ENCODE results near the gene ZNF746.

The ZNF746 gene

DNA sequence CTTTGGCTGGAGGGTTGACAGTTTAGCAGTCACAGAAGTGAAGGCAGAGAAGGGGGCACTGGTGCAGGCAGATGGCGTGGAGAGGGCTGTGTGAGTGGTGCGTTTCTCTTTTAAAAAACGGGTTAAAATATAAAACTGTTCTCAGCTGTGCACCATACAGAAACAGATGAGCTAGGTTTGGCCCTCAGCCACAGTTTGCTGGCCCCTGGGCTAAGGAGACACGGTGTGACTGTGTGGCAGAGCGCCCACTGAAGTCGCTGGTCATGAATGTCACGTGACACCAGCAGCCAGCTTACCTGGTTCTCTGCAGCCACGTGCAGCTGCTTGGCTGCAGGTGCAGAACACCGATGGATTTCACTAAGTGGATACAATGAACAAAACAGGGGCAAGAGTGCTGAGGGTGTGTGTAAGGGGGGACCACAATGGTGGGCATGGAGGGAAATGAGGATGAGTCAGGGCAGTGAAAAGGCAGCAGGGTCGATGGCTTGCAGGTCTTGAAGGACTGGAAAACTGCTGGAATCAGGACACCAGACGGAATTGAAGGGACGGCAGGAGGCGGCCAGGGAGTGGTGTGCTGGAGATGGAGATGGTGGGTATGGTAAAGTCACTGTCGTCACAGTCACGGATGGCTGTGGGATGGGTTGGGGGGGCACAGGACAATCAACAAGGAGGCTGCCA lies 7.4 kb downstream of the ZNF746 start:
- DNase-seq (ENCODE audit: low spot score): no peak

DNA sequence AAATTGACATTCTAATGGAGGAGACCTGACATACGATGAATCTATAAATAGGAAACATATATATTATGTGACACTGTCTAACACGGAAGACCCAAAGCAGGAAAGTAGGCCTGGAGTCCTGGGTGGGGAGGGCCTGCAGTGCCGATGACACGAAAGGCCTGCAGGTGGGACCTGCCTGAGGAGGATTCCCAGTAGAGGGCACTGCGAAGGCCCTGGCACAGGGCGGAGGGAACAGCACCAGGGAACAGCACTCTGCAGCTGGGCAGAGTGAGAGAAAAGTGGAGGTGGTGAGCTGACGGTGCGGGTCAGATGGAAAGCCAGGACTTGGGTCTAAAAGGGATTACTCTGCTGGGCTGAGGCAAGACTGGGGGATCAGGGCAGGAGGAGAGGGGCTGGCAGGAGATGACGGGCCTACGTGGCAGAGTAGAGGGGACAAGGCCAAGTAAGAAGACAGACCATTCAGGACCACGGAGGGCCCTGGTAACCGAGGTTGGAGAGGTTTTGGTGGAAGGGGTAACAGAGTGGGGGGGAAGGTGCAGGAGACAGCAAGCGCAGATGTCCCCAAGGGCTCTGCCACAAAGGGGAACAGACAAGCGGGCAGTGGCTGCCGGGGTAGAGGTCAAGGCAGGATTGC lies 8.1 kb downstream of the ZNF746 start:
- DNase-seq (ENCODE audit: low spot score): peak; percentile 21

DNA sequence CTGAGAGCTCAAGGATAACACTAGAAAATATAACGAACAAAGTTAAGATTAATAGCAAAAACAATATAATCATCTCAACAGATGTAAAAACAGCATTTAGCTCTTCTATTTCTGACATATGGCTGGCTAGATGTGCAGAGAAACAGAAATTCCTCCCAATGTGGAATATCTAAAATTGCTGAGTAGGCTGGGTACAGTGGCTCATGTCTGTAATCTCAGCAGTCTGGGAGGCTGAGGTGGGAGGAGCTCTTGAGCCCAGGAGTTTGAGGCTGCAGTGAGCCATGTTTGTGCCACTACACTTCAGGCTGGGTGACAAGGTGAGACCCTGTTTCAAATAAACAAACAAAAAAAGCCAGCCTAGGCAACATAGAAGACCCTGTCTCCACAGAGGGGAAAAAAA lies 18.0 kb downstream of the ZNF746 start:
- DNase-seq (ENCODE audit: low spot score): no peak

DNA sequence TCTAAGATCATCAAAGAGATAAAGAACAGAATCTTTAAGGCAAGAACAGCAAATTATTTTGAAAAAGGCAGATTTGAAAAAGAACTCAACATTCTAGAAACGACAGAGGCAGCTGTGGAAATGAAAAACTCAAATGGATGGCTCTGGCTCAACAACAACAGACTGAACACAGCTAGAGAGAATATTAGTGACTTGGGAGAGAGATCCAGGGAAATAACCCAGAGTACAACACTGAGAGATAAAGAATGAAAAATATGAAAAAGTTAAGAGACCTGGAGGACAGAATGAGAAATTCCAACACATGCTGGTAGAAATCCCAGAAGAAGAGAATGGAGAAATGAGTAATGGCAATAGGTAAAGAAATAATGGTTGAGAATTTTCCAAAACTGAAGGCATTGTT lies 18.9 kb downstream of the ZNF746 start:
- no peak for DNase-seq (ENCODE audit: low spot score)

GRCh38 chr7:149477494-149478443 lies 19.8 kb downstream of the ZNF746 start:
- DNase-seq (ENCODE audit: low spot score): no peak

DNA sequence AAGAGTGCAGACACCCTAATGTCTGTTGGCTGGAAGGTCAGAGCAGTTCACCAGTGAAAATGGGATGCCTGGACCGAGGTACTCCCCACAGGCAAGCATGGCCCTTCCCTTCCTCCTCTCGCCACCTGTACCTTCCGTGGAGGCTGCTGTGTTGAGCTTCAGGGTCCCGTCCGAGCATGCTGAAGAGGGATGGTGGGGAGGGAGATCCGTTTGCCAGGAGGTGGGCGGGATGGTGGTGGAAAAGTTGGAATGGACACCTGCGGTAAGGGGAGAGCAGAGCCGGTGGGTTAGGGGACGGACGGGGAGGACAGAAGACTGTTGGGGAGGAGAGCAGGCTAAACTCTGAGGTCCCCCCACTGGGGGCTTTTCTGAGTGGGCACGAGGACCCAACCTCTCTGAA lies 20.8 kb downstream of the ZNF746 start:
- DNase-seq (ENCODE audit: low spot score): no peak

DNA sequence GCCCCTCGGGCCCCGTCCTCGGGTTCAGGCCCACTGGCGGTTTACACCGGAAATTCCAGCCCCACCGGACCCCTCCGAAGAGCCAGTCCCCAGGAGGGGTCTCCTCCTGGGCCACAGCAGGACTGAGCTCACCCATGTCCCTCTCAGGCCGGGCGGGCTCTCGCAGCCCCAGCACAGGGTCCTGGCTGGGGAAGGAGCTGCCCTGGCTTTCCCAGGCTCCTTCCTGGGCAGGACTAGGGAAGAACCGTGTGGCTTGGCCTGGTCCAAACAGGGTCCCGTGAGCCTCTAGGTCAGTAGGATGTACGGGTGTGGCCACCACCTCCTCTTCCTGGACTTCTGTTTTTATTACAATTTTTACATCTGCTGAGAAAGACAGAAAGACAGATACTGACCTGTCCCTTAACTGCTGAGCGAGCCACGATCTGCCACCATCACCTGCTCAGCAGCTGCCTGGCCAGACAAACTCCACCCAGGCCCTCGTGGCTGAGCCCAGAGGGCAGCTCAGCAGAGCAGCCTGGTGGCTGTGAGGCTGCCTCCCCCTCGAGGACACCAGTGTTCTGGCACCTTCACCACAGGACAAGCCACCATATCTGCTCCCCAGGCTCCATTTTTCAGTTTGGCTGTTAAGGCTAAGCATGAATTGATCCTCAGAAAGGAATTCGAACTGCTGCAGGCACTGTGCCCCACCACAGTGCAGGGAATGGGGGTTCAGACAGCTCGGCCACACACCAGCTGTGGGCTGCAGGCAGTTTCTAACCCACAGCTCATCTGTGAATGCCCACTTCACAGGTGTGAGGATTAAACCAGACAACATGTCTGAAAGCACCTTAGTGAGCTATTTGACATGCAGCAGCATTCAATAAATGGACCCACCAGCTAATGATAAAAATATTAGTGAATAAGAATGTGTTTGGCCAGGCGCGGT lies 22.2 kb downstream of the ZNF746 start:
- no peak for DNase-seq (ENCODE audit: low spot score)

DNA sequence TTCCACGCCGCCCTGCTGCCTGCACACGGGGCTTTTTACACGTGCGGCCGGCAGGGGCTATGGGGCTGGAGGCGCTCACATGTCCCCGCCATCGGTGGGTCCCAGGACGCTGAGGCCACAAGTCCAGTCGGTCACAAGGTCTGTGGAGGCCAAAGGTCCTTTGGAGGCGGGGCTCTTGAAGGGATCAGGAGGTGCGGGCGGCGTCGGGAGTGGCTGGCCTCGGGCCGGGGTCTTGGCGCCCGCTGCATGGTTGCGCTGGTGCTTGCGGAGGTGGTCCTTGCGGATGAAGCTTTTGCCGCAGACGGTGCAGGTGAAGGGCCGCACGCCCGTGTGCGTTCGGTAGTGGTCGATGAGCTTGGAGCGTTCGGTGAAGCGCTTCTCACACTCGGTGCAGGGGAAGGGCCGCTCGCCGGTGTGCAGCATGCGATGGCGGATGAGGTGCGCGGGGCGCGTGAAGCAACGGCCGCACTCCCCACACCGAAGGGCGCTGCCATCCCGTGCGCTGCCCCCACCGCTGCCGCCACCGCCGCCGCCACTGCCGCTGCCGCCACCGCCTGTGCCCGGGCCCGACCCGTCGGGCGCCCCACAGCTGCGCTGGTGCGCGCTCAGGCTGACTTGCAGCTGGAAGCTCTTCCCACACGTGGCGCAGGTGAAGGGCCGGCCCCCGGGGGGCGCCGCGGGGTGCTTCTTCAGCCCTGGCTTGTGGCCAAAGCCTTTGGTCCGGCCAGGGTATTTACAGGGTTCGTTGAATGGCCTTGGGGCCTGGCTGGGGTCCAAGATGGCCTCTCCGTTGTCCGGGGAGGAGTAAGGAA lies 23.1 kb downstream of the ZNF746 start:
- DNase-seq (ENCODE audit: low spot score): no peak

GRCh38 chr7:149473251-149473650 lies 24.4 kb downstream of the ZNF746 start:
- DNase-seq (ENCODE audit: low spot score): no peak

GRCh38 chr7:149471289-149471953 lies 26.2 kb downstream of the ZNF746 start:
- no peak for DNase-seq (ENCODE audit: low spot score)

DNA sequence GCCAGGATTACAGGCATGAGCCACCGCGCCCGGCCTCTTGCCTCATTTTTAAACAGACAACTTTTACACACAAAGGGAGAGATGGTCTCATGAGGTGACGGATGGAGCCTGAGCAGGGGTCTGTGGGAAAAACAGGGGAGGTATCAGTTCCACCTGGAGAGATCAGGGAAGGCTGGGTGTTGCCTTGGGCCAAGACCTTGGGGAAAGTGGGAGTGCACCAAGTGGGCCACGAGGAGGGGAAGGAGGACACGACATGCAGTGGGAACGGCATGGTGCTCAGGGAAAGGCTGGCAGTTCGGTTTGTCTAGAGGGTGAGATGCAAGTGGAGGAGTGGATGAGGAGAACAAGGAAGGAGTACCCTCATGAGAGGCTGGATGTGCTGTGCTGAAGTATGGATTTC lies 27.8 kb downstream of the ZNF746 start:
- DNase-seq (ENCODE audit: low spot score): no peak

DNA sequence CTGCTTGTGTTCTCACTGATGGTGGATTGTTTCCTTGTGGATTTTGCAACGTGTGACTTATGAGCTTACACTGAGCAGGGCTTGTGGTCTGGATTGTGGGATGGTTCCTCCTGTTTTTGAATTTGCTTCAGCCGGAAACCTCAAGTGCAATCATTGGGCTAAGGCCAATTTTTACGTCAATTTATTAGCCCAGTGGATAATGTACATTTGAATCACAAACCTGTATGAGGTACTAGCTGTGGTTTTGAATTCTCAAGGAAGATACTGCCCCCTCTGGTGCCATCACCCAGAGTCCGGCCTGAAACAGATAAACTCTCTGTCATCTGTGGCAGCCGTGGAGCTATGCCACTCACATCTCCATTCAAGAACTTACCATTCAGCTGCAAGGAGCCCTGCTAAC lies 29.4 kb downstream of the ZNF746 start:
- peak; percentile 24 for DNase-seq (ENCODE audit: low spot score)

GRCh38 chr7:149467321-149467859 lies 30.2 kb downstream of the ZNF746 start:
- no peak for DNase-seq (ENCODE audit: low spot score)

DNA sequence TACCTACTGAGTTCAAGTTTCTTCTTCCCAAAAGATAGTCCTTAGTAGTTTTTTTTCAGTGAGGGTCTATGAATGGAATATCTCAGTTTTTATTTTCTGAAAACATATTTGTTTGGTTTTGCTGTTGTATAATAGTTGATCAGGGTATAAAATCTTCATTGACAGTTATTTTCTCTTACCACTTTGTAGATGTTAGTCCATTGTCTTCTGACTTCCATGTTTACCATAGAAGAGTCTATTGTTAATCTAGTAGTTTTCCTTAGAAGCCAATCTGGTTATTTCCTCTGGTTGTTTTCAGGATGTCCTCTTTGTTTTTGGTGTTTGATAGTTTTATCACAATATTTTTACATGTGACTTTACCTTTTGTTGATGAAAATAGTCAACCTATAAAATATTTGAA lies 31.2 kb downstream of the ZNF746 start:
- no peak for DNase-seq (ENCODE audit: low spot score)

DNA sequence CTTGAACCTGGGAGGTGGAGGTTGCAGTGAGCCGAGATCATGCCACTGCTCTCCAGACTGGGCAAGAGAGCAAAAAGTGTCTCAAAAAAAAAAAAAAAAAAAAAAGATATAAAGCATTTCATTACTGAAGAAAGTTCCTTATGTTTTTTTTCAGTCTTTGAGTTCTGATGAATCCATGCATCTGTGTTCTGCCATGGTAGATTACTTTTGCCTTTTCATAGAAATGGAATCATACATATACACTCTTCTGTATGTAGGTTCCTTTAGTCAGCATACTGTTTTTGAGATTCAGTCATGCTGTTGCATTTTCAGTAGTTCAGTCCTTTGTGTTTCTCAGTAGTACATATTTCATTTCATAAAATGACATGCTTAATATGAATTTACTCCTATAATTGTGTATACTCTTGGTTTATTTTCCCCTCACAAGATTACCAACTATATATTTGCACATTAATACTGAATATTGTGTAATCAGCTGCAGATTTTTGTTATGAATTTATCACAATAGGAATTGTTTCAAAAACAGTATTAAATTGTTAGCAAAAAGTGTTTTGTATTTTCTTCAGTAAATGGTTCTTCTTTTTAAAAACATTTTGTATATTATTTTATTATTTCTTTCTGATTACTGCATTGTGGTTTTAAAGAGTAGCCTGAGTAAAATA lies 34.0 kb downstream of the ZNF746 start:
- no peak for DNase-seq (ENCODE audit: low spot score)

GRCh38 chr7:149462101-149462520 lies 35.5 kb downstream of the ZNF746 start:
- DNase-seq (ENCODE audit: low spot score): no peak

DNA sequence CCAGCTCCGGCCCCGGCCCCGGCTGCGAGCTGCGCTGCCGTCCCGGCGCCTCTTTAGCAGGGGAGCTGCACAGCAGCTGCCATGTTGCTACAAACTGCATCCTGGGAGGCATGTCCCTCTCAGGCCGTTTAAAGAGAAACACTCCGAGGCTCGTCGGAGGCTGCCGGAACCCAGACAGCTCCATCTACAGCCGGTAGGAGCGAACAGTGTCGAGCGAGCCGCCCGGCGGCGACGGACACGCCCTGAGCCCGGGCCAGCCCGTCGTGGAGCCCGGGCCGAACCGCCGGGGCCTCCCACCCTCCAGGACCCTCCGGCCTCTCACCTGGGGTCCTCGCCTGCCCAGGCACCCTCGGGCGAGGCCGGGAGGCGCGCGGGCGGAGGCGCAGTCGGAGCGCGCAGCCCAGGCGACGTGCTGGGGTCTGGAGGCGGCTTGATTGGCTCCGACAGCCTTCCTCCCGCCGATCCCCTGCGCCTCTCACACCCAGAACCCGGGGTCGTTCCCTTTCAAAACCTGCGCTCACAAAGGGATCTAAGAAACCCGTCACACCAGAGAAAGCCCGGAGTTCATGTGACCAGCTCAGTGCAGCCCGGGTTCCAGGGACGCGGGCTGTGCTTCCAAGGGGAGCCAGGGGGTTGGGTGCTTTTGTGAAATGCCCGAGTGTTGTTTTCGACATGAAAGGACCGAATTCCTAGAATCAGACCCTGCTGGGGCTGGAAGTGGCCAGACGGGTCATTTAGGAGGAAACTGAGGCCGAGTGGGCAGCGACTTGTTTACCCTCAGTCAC lies 36.9 kb downstream of the ZNF746 start, which contains the start of gene ZNF777:
Gene ZNF777, minus strand, starts transcription at position 570 of the 785 bp plus-strand sequence. CDS start 5,040 bp downstream, outside the sequence.
- DNase-seq (ENCODE audit: low spot score): peak; percentile 88

Measured in NAMALWA (cell line).